Measurements from ENCODE around the gene SNX33.
"Not testable (repeated sequence)": the region's sequence is repeated elsewhere in the genome, so short reads cannot be mapped to it uniquely, and the experiment has no call there.

Gene SNX33

DNA sequence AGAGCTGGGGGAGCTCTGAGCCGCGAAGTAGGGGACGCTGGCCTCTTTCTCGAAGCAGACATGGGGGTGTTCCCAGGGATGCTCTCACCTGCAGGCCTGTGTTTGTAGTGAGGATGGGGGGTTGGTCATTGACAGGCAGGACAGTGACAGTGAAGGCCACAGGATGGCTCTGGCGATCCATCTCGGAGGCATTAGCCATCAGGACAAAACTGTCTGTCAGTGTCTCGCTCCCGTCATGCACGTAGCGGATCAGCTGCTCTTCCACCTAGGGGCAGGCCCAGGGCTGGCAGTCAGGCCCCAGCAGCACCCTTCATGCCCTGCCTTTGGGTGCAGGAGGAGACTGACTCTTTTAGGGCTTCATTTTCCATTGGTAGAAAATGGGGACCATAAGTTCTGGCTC, 36.9 kb downstream of the SNX33 start:
- no peak for DNase-seq

DNA sequence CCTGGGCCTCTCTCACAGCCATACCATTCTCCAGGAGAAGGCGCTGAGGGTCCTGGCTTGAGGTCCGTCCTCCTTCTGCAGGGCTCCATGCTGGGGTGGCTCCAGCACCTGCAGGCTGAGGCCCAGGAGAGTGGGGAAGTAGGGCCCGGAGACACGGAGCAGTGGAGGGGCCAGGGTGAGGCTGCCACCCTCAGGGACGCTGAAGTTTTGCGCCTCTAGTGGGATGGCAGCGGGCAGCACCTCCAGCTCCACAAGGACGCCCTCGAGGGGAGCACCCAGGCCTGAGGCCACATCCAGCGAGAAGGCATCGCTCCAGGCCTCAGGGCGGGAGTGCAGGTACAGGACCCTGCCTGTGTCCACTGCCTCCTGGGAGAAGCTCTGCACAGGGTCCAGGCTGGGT, 37.5 kb downstream of the SNX33 start:
- no peak for DNase-seq

DNA sequence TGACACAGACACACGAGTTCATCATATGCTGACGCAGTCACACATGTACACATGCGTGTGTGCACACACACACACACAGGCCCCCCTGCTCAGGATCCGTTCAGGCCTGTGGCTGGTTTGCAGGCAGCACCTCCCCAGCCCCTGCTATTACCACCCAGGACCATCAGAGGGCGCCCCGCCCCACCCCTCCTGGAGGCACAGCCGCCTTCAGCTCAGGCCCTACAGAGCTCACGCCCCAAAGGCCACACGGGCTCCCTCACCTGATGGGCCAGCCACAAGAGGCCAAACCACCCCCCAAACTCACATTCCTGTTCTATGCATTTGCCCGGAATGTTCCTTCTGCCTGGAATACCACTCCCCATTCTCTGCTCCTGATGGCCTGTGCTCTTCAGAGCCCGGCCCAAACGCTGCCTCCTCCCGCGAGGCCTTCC, 38.5 kb downstream of the SNX33 start:
- DNase-seq = not testable (repeated sequence)

DNA sequence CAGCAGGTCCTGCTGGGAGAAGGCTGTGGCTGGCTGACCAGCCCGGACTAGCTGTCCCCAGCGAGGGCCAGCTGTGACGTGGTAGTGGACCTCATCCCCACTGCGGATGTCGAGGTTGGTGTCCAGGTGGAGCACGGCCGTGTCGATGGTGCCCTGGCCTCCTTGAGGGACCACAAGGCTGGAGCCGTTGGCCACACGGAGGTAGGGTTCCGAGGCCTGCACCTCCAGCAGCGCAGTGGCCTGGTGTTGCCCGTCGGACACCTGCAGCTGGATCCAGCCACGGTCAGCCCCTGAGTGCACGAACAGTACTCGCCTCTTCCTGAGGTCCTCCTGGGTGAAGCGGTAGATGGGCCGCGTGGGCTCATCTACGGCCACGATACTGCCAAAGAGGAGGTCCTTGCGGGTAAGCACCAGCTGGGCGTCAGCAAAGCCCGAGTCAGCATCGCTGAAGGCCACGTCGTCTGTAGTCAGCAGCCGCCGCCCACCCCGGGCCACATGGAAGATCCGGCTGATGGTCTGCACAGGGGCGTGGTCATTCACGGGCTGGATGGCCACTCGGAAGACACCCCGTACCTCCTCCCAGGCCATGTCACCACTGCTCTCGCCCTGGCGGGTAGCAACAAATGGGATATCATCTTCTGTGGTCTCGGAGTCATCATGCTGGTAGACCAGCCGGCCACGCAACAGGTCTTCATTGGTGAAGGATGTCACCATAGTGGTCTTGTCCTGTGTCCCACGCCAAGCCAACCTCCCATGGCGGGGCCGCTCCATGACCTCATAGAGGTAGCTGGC, 40.0 kb downstream of the SNX33 start:
- DNase-seq = no peak

DNA sequence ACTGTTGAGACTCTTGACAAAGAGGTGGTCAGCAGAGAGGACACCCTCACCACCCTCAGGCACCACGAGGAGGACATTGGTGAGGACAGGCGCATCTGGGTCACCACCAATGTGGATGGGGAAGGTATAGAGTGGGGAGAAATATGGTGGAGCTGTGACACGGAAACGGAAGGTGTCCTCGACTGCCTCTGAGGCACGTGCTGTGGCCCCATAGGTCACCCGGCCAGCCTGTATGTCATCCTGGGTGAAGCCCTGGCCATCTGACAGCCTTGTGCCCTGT, 40.5 kb downstream of the SNX33 start:
- DNase-seq = no peak

DNA sequence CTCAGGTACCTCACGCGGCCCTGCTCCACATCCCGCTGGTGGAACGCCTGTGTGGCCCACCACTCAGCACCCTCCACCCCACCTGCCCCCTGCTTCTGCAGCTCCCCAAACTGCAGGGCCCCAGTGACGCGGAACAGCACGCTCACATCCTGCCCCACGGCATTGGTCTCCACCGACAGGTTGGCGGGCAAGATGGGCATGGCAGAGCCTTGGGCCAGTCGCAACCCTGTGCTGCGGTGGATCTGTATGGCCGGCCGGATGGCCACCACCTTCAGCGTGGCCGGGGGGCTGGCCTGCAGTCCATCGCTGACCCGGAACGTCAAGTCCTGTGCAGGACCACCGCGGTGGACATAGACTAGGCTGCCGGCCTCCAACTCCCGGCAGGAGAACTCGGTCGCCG, 41.1 kb downstream of the SNX33 start:
- DNase-seq = no peak

DNA sequence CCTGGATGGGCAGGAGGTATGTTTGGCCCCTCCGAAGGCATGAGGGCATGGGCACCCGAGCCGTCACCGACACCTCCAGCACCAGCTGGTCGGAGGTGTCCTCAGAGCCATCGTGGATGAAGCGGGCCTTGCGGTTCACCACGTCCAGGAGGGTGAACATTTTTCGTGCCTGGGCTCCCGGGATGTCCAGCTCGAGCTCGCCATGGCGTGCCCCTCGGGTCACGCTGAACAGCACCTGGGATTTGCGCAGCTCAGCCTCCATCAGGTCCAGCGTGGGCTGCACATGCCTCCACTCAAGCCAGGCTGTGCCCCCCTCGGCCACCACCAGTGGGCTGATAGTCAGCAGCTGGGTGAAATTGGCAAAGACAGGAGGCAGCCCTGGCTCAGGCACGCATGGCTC, 41.7 kb downstream of the SNX33 start:
- not testable (repeated sequence) for DNase-seq

DNA sequence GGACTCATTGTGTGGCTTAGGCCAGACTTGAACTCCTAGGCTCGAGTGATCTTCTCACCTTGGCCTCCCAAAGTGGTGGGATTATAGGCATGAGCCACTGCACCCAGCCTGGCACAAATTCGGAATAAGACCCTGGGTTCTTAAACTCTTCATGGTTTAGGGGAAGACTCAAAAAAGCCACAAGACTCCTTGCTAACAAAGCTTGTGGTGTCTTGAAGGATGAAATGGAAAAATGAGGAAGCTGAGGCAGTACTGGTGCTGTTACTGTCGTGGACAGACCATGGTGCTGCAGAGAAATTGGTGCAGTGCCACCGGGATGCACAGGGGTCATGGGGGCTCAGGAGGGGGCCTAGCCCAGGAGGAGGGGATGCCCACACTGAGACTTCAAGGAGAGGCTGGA, 44.6 kb downstream of the SNX33 start:
- DNase-seq = not testable (repeated sequence)

DNA sequence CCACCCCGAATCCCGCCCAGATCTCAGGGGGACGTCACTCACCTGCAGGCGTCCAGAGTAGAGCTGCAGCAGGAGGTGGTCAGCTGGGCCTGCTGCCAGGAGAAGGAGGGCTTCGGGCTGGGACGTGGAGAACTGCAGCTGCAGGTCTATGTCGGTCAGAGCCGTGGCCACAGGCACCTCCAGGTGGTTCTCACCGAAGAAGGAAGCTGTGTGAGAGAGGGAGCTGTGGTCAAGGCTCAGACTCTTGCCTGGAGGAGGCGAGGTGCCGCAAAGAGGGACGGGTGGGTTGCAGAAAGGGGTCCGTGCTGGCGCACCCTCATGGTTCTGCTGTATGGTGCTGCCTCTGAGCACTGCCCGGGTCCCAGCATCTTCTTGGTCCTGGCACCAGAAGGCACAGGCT, 45.3 kb downstream of the SNX33 start:
- not testable (repeated sequence) for DNase-seq

DNA sequence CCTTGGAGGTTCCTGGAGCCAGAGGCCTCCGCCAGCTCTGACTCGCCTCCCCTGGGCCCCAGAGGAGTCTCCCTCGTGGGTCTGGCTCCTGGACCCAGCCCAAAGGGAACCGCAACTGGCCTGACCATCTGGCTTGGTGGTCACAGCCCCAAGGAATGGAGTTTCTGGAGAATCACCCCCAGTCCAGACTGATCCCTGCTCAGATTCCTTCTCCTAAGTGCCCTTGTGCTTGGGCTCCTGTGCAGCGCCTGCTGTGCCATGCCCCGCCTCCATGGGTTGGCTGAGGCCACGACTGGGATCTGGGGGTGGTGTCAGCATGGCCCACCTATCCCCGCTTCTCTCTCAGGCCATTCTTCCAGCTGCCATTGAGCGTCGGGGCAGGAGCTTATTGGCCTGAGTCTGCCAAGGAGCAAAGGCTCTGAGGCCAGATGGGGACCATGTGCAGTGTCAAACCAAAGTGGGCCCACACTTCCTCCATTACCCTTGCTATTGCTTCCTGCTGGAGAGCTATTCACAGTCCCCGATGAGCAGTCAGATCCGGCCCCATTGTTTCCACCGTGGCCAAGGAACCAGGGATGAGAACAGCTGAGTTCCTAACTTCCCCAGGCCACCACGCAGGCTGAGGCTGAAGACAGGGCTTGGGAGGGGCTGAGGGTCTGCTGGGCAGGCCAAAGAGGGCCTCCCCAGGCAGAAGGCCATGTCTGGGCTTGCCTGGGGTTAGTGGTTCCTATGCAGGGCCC, 46.0 kb downstream of the SNX33 start:
- DNase-seq = no peak

DNA sequence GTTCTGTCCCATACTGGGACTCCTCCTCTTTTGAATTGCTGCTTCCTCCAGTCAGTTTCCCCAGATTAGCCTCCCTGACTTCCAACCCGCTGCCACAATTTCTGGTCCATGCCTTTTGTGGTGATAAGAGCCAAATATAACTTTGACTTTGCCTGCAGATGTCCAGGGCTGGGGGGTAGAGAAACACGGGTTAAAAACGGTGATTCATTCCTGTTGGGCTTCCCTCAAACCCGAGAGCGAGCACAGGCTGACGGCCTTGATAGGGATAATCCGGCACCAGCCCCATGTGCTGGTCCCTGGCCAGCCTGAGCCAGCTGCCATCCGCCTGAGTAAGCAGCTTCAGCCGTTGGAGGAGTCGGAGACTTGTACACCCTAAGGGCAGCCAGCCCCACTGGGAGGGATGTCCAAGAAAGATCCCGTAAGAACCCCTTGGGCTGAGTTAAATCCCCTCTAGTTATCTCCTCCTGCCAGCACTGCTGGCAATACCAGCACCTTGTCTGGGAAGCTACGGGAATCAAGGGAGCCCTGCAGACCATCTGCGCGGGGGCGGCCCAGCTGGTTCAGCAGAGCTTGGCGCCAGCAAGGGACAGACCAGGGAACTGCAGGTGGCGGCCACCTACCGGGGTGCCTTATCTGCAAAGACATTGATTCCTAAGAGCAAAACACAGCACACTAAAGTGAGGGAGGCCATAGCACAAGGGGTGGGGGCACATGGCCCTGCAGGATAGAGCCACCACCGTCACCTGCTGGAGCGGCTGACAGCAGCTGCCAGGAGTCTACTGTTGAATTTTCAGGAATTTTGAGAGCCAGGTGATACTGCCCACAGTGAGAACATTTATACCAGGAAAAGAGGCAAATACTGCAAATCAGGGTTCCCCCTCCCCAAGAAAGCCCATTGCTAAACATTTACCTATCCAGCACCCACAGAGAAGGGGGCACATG, 46.8 kb downstream of the SNX33 start:
- peak; percentile 21 for DNase-seq

DNA sequence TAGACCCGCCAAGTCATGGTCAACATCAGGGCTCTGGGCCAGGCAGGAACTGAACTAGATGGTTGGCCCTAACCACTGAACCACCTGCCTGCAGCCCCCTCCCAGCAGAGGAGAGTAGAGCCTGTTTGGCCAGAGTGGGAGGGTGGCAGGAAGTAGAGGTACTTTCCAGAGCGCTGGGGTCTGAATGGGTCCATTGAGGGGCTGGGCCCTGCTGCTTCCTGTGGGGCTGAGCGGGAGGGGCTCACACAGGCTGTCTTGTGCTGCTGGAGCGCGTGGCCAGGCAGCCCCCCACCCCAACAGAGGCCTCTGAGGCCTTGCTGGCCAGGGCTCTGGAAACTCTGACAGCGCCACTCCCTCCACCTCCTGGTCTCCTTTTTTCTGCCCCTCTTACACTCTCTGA, 47.5 kb downstream of the SNX33 start:
- DNase-seq = no peak

DNA sequence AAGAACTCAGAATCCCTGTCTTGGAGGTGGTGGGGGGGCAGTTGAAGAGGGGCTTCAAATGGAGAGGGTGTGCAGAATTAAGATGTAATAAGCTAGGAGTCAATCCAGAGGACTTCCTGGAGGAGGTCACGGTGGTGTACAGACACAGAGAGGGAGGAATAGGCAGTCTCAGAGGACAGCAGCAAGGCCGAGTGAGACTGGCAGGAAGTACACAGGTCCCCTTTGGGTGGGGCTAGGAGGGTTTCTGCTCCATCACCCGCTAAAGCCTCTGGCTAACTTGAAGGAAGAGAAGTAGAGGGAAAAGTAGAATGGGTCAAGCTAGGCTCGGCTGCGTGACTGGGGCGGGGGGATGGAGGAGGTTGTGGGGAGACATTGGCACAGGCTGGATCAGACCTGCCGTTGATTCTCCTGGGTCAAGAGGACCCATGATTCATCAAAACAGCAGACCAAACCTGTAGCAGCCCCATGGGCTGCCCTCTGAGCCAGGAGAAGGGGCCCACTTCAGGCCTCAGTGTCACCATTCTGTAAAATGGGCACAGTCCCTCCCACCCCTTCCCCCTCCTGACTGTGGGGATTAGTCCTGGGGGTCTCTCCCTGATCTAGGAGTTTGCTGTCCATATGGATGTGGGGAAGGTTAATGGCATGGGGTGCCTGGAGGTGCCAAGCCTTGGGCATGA, 48.1 kb downstream of the SNX33 start:
- DNase-seq = no peak

DNA sequence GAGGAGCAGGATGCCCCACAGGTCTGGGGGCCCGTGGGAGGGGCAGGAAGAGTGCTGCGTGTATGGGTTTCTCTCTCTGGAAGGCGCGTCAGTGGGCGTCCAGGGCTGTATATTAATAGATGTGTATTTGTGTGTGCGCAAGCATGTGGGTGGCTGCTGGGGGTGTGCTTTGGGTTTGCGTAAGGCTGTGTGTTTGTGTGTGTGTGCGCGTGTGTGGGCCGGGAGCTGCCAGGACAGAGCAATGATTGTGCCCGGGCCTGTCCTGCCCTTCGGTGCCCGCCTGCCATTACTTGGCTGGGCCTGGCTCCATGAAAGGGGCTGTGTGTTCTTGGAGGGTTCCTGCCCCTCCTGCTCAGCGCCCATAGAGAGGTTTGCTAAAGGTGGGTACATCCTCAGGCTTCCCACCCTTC, 48.6 kb downstream of the SNX33 start:
- no peak for DNase-seq

DNA sequence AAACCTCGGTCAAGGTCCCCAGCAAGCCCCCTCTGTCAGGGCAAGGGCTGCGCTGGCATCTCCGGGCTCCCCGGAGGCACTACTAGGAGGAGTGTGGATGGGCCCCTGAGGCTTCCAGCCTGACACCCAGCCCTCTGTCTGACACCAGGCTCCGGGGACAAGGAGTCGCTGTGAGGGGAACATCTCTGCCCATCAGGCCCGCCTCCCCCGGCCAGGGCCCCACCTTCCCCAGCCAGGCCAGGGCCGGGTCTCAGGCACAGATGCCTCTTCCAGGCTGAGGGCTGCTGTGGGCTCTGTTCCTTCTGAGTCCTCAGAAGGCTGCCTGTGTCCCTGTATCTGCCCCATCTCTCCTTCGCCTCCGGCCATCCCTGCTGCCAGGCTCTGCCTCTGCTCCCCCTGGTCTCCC, 49.1 kb downstream of the SNX33 start:
- no peak for DNase-seq

DNA sequence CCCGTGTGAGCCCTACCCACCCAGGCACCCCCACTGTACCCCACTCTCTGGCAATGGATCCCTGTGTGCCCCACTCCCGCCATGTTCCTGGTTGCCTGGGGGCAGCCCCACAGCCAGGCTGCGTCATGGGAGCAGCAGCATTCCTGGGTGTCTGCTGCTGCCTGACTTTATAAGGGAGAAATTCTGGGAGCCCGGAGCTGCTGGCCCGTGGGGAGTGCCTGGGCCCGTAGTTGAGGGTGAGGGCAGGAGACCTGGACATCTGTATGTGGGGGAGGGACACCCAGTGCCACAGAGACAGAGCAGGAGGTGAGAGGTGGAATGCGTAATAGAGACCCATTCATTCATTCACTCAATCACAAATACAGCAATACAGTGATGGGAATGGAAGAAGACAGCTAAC, 49.8 kb downstream of the SNX33 start:
- DNase-seq = no peak

DNA sequence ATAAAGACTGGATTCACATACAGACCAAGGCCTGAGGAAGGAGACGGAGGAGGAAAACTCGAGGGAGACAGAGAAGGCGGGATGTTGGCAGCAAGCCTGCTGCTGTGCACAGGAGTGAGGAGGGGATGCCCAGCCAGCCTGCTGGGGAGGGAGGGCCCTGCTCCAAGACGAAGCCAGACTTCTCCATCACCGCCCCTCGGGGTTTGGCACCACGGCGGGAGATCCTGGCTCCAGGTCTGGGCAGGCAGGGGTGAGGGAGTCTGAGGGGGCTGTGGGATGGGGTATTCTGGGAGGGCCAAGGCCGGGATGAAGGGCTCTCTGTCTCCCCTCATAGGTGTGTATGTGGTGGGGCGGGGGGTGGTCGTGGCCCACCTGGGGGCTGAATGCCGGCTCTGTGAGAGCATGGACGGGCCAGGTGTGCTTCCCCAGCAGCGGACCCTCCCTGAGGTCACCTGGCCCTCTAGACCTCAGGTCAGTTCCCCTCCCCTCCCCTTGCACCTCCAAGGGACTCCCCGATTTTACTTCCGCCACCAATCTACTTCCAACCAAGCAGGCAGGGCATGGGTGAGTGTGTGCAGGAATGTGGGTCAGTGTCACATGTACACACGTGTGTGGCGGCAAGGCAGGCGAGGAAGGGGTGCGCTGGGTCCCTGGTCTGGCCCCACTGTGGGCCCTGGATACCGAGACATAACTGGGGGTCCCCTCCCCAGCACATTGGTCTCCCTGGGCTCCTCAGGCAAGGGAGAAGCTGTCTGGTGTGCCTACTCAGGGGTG, 50.4 kb downstream of the SNX33 start:
- not testable (repeated sequence) for DNase-seq

DNA sequence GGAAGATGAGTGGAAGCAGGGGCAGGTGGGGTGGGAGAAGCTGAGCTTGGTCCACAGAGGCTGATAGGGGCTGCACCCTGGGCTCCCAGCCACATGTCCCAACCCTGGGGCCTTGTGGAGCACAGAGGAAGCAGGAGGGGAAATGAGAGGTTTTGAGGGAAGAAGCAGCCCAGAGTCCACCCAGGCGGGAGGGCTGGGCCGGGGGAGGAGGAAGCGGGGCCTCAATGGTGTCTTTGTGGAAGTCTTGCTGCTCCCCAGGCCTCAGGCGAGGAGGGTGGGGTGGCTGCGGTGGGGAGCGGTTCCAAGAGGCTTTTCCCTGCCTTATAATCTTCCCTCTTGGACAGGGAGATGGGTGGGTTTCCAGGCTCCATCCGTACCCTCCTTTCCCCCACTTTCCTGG, 51.8 kb downstream of the SNX33 start:
- not testable (repeated sequence) for DNase-seq

DNA sequence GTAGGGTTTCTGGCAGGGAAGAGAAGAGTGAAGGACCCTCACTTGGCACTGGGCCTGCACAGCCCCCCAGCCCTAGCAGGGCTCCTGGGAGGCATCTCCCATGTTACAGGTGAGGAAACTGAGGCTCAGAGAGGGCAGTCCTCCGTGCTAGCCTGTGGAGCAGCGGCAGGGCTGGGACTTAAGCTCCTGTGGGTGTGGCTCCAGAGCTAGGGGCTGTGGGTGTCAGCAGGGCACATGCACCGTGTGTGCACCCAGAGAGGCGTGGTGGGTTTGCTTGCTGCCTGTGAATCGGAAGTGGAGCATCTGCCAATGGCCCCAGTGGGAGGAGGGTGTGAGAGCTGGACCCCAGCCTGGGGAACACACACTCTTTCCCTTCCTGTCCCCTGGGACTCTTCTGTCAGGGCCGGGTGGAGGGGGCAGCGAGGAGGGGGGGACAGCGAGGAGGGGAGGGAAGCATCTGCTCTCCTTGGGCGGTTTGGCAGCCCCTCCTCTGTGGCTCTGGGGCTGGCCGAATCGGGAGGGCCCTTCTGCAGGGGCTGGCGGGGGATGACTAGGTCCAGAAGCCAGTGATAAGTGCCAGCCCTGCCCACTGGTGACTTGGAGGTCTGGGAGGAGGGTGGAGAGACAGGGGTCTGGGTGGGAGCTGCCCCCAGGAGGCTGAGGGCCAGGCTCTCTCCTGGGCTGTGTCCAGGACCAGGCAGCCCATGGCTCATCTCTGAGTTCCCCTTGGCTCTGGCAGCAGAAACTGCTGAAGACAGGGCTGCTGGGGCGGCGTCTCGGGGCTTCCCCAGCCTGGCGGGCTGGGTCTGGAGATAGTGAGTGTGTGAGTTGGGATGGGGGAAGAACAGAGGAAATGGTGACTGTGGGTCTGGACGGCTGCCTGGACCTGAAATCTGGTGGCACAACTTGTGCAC, 52.5 kb downstream of the SNX33 start:
- not testable (repeated sequence) for DNase-seq

DNA sequence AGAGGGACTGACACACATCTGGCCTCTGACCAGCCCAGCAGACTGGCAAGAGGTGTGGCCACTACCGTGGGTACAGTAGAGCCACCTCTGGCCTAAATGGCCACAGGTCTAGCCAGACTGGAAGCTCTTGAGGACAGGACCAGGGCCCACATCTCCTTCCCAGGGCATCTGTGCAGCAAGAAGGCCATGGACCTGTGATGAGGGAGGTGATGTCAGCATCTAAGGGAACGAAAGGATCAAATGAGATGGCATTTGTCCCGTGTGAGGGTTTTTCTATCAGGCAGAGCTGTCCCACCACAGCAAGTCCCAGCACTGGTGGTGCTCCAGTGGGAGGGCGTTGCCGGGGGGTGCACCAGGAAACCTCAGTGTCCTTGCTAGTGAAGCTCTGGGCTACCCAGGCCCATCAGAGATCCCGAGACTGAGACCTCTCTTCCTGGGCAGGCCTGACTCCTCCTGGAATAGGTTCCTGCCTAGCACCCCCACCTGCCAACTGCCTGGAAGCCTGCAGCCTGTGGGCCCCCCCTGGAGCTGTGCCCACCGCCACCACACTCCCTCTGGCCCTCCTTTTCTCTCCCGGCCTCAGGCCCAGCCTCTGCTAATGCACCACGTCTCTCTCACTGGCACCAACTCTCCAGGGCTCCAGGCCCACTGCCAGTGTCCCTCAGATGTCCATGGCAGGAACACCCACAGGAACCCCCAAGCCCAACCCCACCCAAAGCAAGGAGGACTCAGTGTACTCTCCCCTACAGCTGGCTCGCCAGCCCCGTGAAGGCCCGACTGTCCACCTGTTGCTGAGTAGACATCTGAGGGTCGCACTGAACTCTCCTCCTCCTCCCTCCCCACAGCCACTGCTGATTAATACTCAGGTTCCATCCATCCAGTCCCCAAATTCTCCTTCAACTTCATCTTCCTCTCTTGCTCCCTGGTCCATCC, 53.6 kb downstream of the SNX33 start:
- not testable (repeated sequence) for DNase-seq
